Mesenchymal stem cell (in vitro differentiated cells and primary cell): ENCODE measurements around the gene UBE2QL1.

Source experiments
- DNase-seq: peaks from one replicate; pipeline ENCODE4 v3.0.0-alpha.2; 2013
- H2AFZ ChIP-seq: one replicate; pipeline ENCODE4 v1.6.1; 2013; ENCODE audit warnings: low read depth, mild to moderate bottlenecking, control low read depth, inconsistent platforms, low read length, moderate library complexity
- H2AK5ac ChIP-seq: 2 replicates; pipeline ENCODE4 v1.6.1; 2013; ENCODE audit warnings: low read length, moderate library complexity, mild to moderate bottlenecking, inconsistent platforms; ENCODE audit not compliant: severe bottlenecking
- H2BK120ac ChIP-seq: one replicate; pipeline ENCODE4 v1.6.1; 2013; ENCODE audit warnings: low read depth, mild to moderate bottlenecking, inconsistent platforms, low read length, moderate library complexity
- H2BK12ac ChIP-seq, 2 experiments: one replicate each; pipeline ENCODE4 v1.6.1; 2013; ENCODE audit warnings: inconsistent platforms in 2 of 2, low read length in 2 of 2, mild to moderate bottlenecking in 2 of 2, moderate library complexity in 2 of 2, control low read depth in 1 of 2
- H2BK15ac ChIP-seq: one replicate; pipeline ENCODE4 v1.6.1; 2013; ENCODE audit warnings: mild to moderate bottlenecking, low read depth, inconsistent platforms; ENCODE audit not compliant: poor library complexity, severe bottlenecking
- H2BK5ac ChIP-seq: 2 replicates; pipeline ENCODE4 v1.6.1; 2013; ENCODE audit warnings: low read depth, mild to moderate bottlenecking, low read length, control low read depth, inconsistent platforms; ENCODE audit not compliant: poor library complexity, severe bottlenecking
- H3K14ac ChIP-seq, 2 experiments: one replicate each; pipeline ENCODE4 v1.6.1; 2013; ENCODE audit warnings: inconsistent platforms in 2 of 2, low read length in 2 of 2, control low read depth in 1 of 2, mild to moderate bottlenecking in 1 of 2, moderate library complexity in 1 of 2
- H3K18ac ChIP-seq, 2 experiments: one replicate each; pipeline ENCODE4 v1.6.1; 2013; ENCODE audit warnings: inconsistent platforms in 2 of 2, low read length in 2 of 2, control low read depth in 1 of 2, low read depth in 1 of 2, mild to moderate bottlenecking in 1 of 2
- H3K23ac ChIP-seq, 2 experiments: one replicate each; pipeline ENCODE4 v1.6.1; 2013; ENCODE audit warnings: inconsistent platforms in 2 of 2, low read length in 2 of 2, mild to moderate bottlenecking in 2 of 2, moderate library complexity in 2 of 2, control low read depth in 1 of 2
- H3K27ac ChIP-seq: 2 replicates; pipeline ENCODE4 v1.5.1; 2013; ENCODE audit warnings: mild to moderate bottlenecking, moderate library complexity, low read length, control low read depth, inconsistent platforms; ENCODE audit not compliant: poor library complexity, severe bottlenecking
- H3K27me3 ChIP-seq, 2 experiments: 2 replicates each; pipeline versions ENCODE4 v1.6.1 to v1.7.0; 2013; ENCODE audit warnings: low read length in 2 of 2, mild to moderate bottlenecking in 2 of 2, moderate library complexity in 2 of 2, control low read depth in 1 of 2, inconsistent platforms in 1 of 2; ENCODE audit not compliant: control insufficient read depth in 1 of 2, insufficient read depth in 1 of 2
- H3K36me3 ChIP-seq, 2 experiments: 2 replicates each; pipeline versions ENCODE4 v1.6.1 to v1.7.0; 2013; ENCODE audit warnings: low read length in 2 of 2, control low read depth in 1 of 2, inconsistent platforms in 1 of 2, low read depth in 1 of 2, mild to moderate bottlenecking in 1 of 2; ENCODE audit not compliant: insufficient read depth in 2 of 2, control insufficient read depth in 1 of 2
- H3K4ac ChIP-seq, 2 experiments: one replicate each; pipeline ENCODE4 v1.6.1; 2013; ENCODE audit warnings: inconsistent platforms in 2 of 2, low read length in 2 of 2, mild to moderate bottlenecking in 2 of 2, moderate library complexity in 2 of 2, control low read depth in 1 of 2, low read depth in 1 of 2
- H3K4me1 ChIP-seq: 2 replicates; pipeline ENCODE4 v1.6.1; 2013; ENCODE audit warnings: low read depth, low read length, control low read depth; ENCODE audit not compliant: control insufficient read depth, insufficient read depth
- H3K4me2 ChIP-seq: 2 replicates; pipeline ENCODE4 v1.6.1; 2013; ENCODE audit warnings: low read length, mild to moderate bottlenecking, inconsistent platforms; ENCODE audit not compliant: poor library complexity, severe bottlenecking
- H3K4me3 ChIP-seq, 2 experiments: 2 replicates each; pipeline versions ENCODE4 v1.5.1 to v1.7.0; 2013; ENCODE audit warnings: low read length in 2 of 2, mild to moderate bottlenecking in 2 of 2, control low read depth in 1 of 2, low read depth in 1 of 2; ENCODE audit not compliant: insufficient read depth in 1 of 2
- H3K79me1 ChIP-seq: replicated peaks from 2 replicates; pipeline ENCODE4 v1.6.1; 2013; ENCODE audit warnings: mild to moderate bottlenecking, control low read depth, low read length, inconsistent platforms; ENCODE audit not compliant: poor library complexity, severe bottlenecking
- H3K9ac ChIP-seq: 2 replicates; pipeline ENCODE4 v1.7.0; 2013; ENCODE audit warnings: mild to moderate bottlenecking, low read length, moderate library complexity
- H3K9me3 ChIP-seq: 2 replicates; pipeline ENCODE4 v1.7.0; 2013; ENCODE audit warnings: mild to moderate bottlenecking, low read length; ENCODE audit not compliant: control insufficient read depth
- H4K8ac ChIP-seq: one replicate; pipeline ENCODE4 v1.6.1; 2013; ENCODE audit warnings: inconsistent platforms, mild to moderate bottlenecking, low read length, moderate library complexity
- H4K91ac ChIP-seq: one replicate; pipeline ENCODE4 v1.6.1; 2013; ENCODE audit warnings: mild to moderate bottlenecking, low read length, inconsistent platforms
- WGBS: methylation state at CpG from one replicate; pipeline ENCODE4 v1.1.7; 2013; ENCODE audit warnings: mixed read lengths; 5-methylcytosine and 5-hydroxymethylcytosine counted together

UBE2QL1 gene

GRCh38 chr5:6412811-6413210 is 35.8 kb upstream of the UBE2QL1 start:
- H3K18ac ChIP-seq, result no peak overlapping the region
- no peaks in the 10 kb centered on the region for H3K36me3 ChIP-seq
- no peak overlapping the region for H4K91ac ChIP-seq
- no peaks in the 10 kb centered on the region for H3K79me1 ChIP-seq
- no peak overlapping the region for H3K23ac ChIP-seq
- no peak overlapping the region for H3K4ac ChIP-seq
- WGBS, result 84% methylated on average over 4 of the region's 4 CpGs
- H2AK5ac ChIP-seq, result no peak overlapping the region
- H3K4me3 ChIP-seq, result no peak overlapping the region
- no peak overlapping the region for H2AFZ ChIP-seq
- no peak for DNase-seq
- H2BK15ac ChIP-seq, result no peak overlapping the region
- no peak overlapping the region for H3K14ac ChIP-seq
- H3K27me3 ChIP-seq, result peaks cover 0 to 19% of the 10 kb centered on the region in 2 experiments
- no peak overlapping the region for H3K27ac ChIP-seq
- H3K4me2 ChIP-seq, result no peak overlapping the region
- H3K4me1 ChIP-seq, result no peaks in the 10 kb centered on the region
- H4K8ac ChIP-seq, result no peak overlapping the region
- H2BK5ac ChIP-seq, result no peak overlapping the region
- H2BK120ac ChIP-seq, result no peak overlapping the region
- no peak overlapping the region for H3K9ac ChIP-seq
- no peak overlapping the region for H2BK12ac ChIP-seq
- peaks cover 5% of the 10 kb centered on the region for H3K9me3 ChIP-seq

GRCh38 chr5:6417657-6418056 is 31.0 kb upstream of the UBE2QL1 start:
- no peak overlapping the region for H2BK12ac ChIP-seq
- no peak overlapping the region for H3K23ac ChIP-seq
- no peak overlapping the region for H4K8ac ChIP-seq
- H3K79me1 ChIP-seq, result no peaks in the 10 kb centered on the region
- no peak overlapping the region for H4K91ac ChIP-seq
- H3K36me3 ChIP-seq, result no peaks in the 10 kb centered on the region
- H3K4me3 ChIP-seq, result no peak overlapping the region
- no peak overlapping the region for H2AK5ac ChIP-seq
- no peak overlapping the region for H3K27ac ChIP-seq
- no peak for DNase-seq
- H3K9ac ChIP-seq, result no peak overlapping the region
- no peak overlapping the region for H3K4ac ChIP-seq
- no peak overlapping the region for H3K4me2 ChIP-seq
- H3K9me3 ChIP-seq, result no peaks in the 10 kb centered on the region
- WGBS, result 82% methylated on average over 9 of the region's 10 CpGs
- H3K18ac ChIP-seq, result no peak overlapping the region
- no peaks in the 10 kb centered on the region for H3K4me1 ChIP-seq
- H3K27me3 ChIP-seq, result peaks cover 0 to 14% of the 10 kb centered on the region in 2 experiments
- no peak overlapping the region for H2BK120ac ChIP-seq
- no peak overlapping the region for H2BK15ac ChIP-seq
- no peak overlapping the region for H2AFZ ChIP-seq
- no peak overlapping the region for H3K14ac ChIP-seq
- H2BK5ac ChIP-seq, result no peak overlapping the region

GRCh38 chr5:6418679-6419276 is 29.9 kb upstream of the UBE2QL1 start:
- Histone ChIP-seq H3K27me3 (peaks cover 0 to 11% of the 10 kb centered on the region in 2 experiments), H2BK5ac (no peak overlapping the region), H2BK120ac (no peak overlapping the region), H3K9ac (no peak overlapping the region), H3K18ac (no peak overlapping the region), H3K4ac (no peak overlapping the region), H2AFZ (no peak overlapping the region), H3K36me3 (no peaks in the 10 kb centered on the region), H3K14ac (no peak overlapping the region), H4K8ac (no peak overlapping the region), H3K4me3 (no peak overlapping the region), H3K79me1 (no peaks in the 10 kb centered on the region), H3K9me3 (no peaks in the 10 kb centered on the region), H3K27ac (no peak overlapping the region), H3K4me1 (no peaks in the 10 kb centered on the region), H2AK5ac (no peak overlapping the region), H3K4me2 (no peak overlapping the region), H3K23ac (no peak overlapping the region), H2BK12ac (no peak overlapping the region), H4K91ac (no peak overlapping the region), H2BK15ac (no peak overlapping the region)
- DNase-seq, result no peak
- 87% methylated on average over 3 of the region's 3 CpGs for whole genome bisulfite sequencing

- no peak overlapping the region for H3K14ac ChIP-seq
- no peak overlapping the region for H3K27ac ChIP-seq
- no peak overlapping the region for H3K18ac ChIP-seq
- no peak overlapping the region for H3K4me2 ChIP-seq
- H3K4me3 ChIP-seq, result no peak overlapping the region
- H2AFZ ChIP-seq, result no peak overlapping the region
- H3K23ac ChIP-seq, result no peak overlapping the region
- no peak overlapping the region for H4K91ac ChIP-seq
- DNase-seq, result no peak
- H2BK5ac ChIP-seq, result no peak overlapping the region
- WGBS, result 76% methylated on average over 7 of the region's 8 CpGs
- no peaks in the 10 kb centered on the region for H3K4me1 ChIP-seq
- H2BK12ac ChIP-seq, result no peak overlapping the region
- no peaks in the 10 kb centered on the region for H3K79me1 ChIP-seq
- H3K27me3 ChIP-seq, result peaks cover 0 to 11% of the 10 kb centered on the region in 2 experiments
- no peak overlapping the region for H2BK15ac ChIP-seq
- H3K4ac ChIP-seq, result no peak overlapping the region
- no peaks in the 10 kb centered on the region for H3K36me3 ChIP-seq
- no peak overlapping the region for H3K9ac ChIP-seq
- H4K8ac ChIP-seq, result no peak overlapping the region
- H2BK120ac ChIP-seq, result no peak overlapping the region
- no peak overlapping the region for H2AK5ac ChIP-seq
- H3K9me3 ChIP-seq, result no peaks in the 10 kb centered on the region
Observed at GRCh38 chr5:6419340-6419852, 29.3 kb upstream of the UBE2QL1 start.
